Activated CD4-positive, CD25-positive, alpha-beta regulatory T cell treated with anti-CD3 and anti-CD28 coated beads, Interleukin-2, amount 50 U/mL, for 16 hours (primary cell): ENCODE measurements around the gene PFN3.
"Not testable (repeated sequence)": the region's sequence is repeated elsewhere in the genome, so short reads cannot be mapped to it uniquely, and the experiment has no call there.

Experiments used
- DNase-seq: peaks from one replicate; pipeline ENCODE4 v3.0.0-alpha.2; 2020; ENCODE audit warnings: low read depth, low spot score

PFN3 gene

DNA sequence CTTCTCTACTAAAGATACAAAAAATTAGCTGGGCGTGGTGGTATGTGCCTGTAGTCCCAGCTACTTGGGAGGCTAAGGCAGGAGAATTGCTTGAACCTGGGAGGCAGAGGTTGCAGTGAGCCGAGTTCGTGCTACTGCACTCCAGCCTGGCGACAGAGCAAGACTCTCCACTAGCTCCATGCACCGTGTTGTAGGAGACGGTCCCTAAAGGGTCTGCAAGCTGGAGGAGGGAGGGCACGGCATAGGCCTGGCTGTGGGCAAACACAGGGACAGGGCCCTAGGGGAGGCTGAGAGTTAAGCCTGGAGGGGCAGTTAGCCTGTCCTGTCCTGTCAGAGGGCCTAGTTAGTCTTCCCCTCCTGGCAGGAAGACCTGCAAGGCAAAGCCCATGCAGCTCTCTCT, 39.7 kb downstream of the PFN3 start:
- DNase-seq = not testable (repeated sequence)

GRCh38 chr5:177359860-177360259, 40.6 kb downstream of the PFN3 start:
- DNase-seq = no peak

DNA sequence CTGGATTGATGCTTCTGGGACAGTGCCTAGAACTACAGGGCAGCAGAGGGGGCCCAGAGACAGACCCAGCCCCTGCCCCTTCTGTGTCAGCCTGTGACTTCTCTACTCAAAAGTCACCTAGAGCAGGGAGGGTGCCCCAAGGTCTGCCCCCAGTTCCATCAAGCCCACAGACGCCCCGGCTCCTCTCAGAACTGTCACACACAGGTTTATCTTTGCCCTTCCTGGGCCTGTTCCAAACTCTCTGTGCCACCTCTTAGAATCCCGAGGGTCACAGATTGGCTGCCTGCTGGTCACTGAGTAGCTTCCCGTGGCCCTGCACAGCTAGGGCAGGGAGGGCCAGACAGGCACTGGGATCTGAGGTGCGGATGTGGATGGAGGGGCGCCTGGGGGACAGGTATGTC, 41.0 kb downstream of the PFN3 start:
- DNase-seq = no peak

- no peak for DNase-seq
Measured at GRCh38 chr5:177358370-177358819, 42.1 kb downstream of the PFN3 start.

- DNase-seq = peak; percentile 48
Measured at GRCh38 chr5:177357459-177358351, 42.8 kb downstream of the PFN3 start, which contains the start of gene RGS14. RGS14 (plus strand) TSS chr5:177357924; CDS start chr5:177358025, 101 bp downstream.

GRCh38 chr5:177357146-177357458, 43.4 kb downstream of the PFN3 start:
- no peak for DNase-seq

- no peak for DNase-seq
Measured at GRCh38 chr5:177356746-177357145, 43.7 kb downstream of the PFN3 start.

DNA sequence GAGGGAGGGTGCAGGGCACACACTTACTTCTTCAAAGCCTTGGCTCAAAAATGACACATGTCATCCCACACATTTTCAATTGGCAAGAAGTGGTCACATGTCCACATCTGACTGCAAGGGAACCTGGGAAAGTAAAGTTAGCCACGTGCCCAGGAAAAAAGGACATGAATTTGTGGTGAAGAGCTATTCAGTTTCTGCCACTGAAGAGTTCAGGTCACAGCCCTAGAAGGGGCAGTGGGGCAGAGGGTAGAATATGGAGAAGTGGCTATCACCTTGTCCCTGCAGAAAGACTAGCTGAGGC, 44.6 kb downstream of the PFN3 start:
- no peak for DNase-seq

DNA sequence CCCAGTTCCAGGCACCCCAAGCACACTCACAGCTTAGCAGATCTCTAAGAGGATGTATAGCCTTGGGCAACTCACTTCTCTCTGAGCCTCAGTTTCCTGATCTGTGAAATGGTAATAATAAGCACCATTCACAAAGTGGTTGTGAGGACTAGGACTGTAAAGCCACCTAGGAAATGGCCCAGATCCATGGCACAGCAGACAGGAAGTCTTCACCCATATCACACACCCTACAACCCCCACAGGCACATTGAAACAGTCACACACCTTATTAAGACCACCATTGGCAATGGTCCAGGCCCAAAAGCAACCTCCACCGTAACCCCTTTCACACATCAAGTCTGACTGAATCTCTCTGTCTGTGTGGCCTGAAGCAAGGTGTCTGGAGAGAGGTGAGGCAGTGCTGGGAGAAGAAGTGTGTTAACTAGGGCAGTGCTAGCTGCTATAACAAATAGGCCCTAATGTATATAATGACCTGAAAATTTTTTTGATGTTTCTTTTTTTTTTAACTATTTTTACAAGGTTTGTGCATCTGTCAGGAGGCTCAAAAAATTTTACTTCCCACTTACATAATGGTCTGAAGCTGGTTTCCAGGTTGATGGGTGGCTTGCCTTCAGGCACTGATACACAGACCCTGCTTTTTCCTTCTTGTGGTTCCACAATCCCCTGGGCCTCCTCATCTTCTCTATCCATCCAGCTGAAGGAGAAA, 45.1 kb downstream of the PFN3 start:
- DNase-seq = no peak

GRCh38 chr5:177354711-177355110, 45.8 kb downstream of the PFN3 start:
- no peak for DNase-seq

- DNase-seq = no peak
Measured at GRCh38 chr5:177354256-177354655, 46.2 kb downstream of the PFN3 start.

- DNase-seq = no peak
Measured at GRCh38 chr5:177353093-177353492, 47.4 kb downstream of the PFN3 start.

- peak; percentile 87 for DNase-seq
Measured at GRCh38 chr5:177351392-177352329, 48.8 kb downstream of the PFN3 start, which contains the start of gene LMAN2. LMAN2 (minus strand) TSS chr5:177351668; CDS start chr5:177351647, 21 bp downstream.

- no peak for DNase-seq
Measured at GRCh38 chr5:177350776-177351391, 49.6 kb downstream of the PFN3 start.
